Neural cell (in vitro differentiated cells): ENCODE data around the gene ECI1. TPM values are rescaled to one million over a fixed set of nuclear protein-coding genes. Genes with fewer than 3 reads are reported as not detected.

Source experiments
- H2AFZ ChIP-seq: fragments of 200-600, 300-800 bp; sonication (generic), shearing (Covaris generic); 2 replicates; pipeline ENCODE4 v1.6.0; 2014; ENCODE audit warnings: low read depth, mild to moderate bottlenecking, antibody characterized with exemption, low read length, moderate library complexity
- H3F3A ChIP-seq: fragments of 200-600 bp; shearing (Covaris generic); 2 replicates; pipeline ENCODE4 v1.6.1; 2016; ENCODE audit warnings: mild to moderate bottlenecking, moderate library complexity, mixed read lengths, antibody characterized with exemption, low read length; ENCODE audit not compliant: insufficient read depth, poor library complexity, severe bottlenecking
- H3K27ac ChIP-seq: fragments of 200-600, 300-800 bp; sonication (generic), shearing (Covaris generic); 2 replicates; pipeline ENCODE4 v1.5.1; 2014; ENCODE audit warnings: mild to moderate bottlenecking, low read length, moderate library complexity
- H3K27me3 ChIP-seq: fragments of 300-800, 200-600 bp; sonication (generic), shearing (Covaris generic); 2 replicates; pipeline ENCODE4 v1.6.0; 2014; ENCODE audit warnings: mild to moderate bottlenecking, low read depth, low read length, moderate library complexity; ENCODE audit not compliant: insufficient read depth
- H3K36me3 ChIP-seq: fragments of 300-800, 200-600 bp; sonication (generic), shearing (Covaris generic); 2 replicates; pipeline ENCODE4 v1.5.1; 2014; ENCODE audit warnings: mild to moderate bottlenecking, antibody characterized with exemption, low read length, moderate library complexity; ENCODE audit not compliant: insufficient read depth
- H3K4me2 ChIP-seq: fragments of 300-800, 200-600 bp; sonication (generic), shearing (Covaris generic); 2 replicates; pipeline ENCODE4 v1.6.0; 2014; ENCODE audit warnings: mild to moderate bottlenecking, low read length
- H3K4me3 ChIP-seq: fragments of 300-800, 200-600 bp; sonication (generic), shearing (Covaris generic); 2 replicates; pipeline ENCODE4 v1.5.1; 2014; ENCODE audit warnings: mild to moderate bottlenecking, low read length, moderate library complexity
- H3K79me2 ChIP-seq: fragments of 200-600 bp; shearing (Covaris generic); replicated peaks from 2 replicates; pipeline ENCODE4 v1.6.0; 2014; ENCODE audit warnings: mild to moderate bottlenecking, low read length, moderate library complexity; ENCODE audit not compliant: insufficient read depth
- H3K9ac ChIP-seq: fragments of 300-800, 200-600 bp; sonication (generic), shearing (Covaris generic); 2 replicates; pipeline ENCODE4 v1.6.1; 2016; ENCODE audit warnings: mild to moderate bottlenecking, low read length, mixed read lengths
- H3K9me2 ChIP-seq: fragments of 200-600 bp; shearing (Covaris generic); 2 replicates; pipeline ENCODE4 v1.6.1; 2016; ENCODE audit warnings: mild to moderate bottlenecking, low read length, mixed read lengths; ENCODE audit not compliant: insufficient read depth
- H3K9me3 ChIP-seq: fragments of 200-600, 300-800 bp; sonication (generic), shearing (Covaris generic); 2 replicates; pipeline ENCODE4 v1.6.1; 2016; ENCODE audit warnings: mild to moderate bottlenecking, mixed run types, low read length, moderate library complexity, mixed read lengths
- H4K20me1 ChIP-seq: fragments of 200-600 bp; shearing (Covaris generic); 2 replicates; pipeline ENCODE4 v1.6.1; 2016; ENCODE audit warnings: mild to moderate bottlenecking, mixed run types; ENCODE audit not compliant: insufficient read depth
- EP300 ChIP-seq: fragments of 450-650 bp; conservative IDR thresholded peaks from 2 replicates; pipeline ENCODE4 v1.6.1; 2014; ENCODE audit warnings: antibody characterized with exemption, mild to moderate bottlenecking, moderate library complexity; ENCODE audit not compliant: poor library complexity, severe bottlenecking
- EZH2 ChIP-seq: fragments of 200-600, 300-800 bp; shearing (Covaris generic), sonication (generic); IDR thresholded peaks from 2 replicates; pipeline ENCODE4 v1.6.1; 2014; ENCODE audit warnings: antibody characterized with exemption, low read length, borderline replicate concordance, mild to moderate bottlenecking; ENCODE audit not compliant: insufficient read depth, poor library complexity, severe bottlenecking
- MXI1 ChIP-seq: fragments of 450-650 bp; conservative IDR thresholded peaks from 2 replicates; pipeline ENCODE4 v1.6.1; 2014; ENCODE audit warnings: antibody characterized with exemption, mild to moderate bottlenecking; ENCODE audit not compliant: poor library complexity, severe bottlenecking
- POLR2AphosphoS5 ChIP-seq: IDR thresholded peaks from 2 replicates; pipeline ENCODE4 v1.6.1; 2012
- RAD21 ChIP-seq: fragments of 450-650 bp; conservative IDR thresholded peaks from 2 replicates; pipeline ENCODE4 v1.6.1; 2014; ENCODE audit warnings: antibody characterized with exemption, mild to moderate bottlenecking, moderate library complexity
- SMC3 ChIP-seq: fragments of 450-650 bp; conservative IDR thresholded peaks from 2 replicates; pipeline ENCODE4 v1.6.1; 2014; ENCODE audit warnings: antibody characterized with exemption, mild to moderate bottlenecking, moderate library complexity; ENCODE audit not compliant: poor library complexity
- polyA plus RNA-seq: library from polyadenylated mRNA; depleted of rRNA; stranded (reverse); fragments of >200 nt; gene quantifications from 2 replicates; pipeline ENCODE4 v1.2.3, GENCODE V29; 2014
- TF ChIP-seq, protein P1 (sequence below): IDR thresholded peaks from 2 replicates; pipeline ENCODE4 v1.6.1; 2012; ENCODE audit warnings: borderline replicate concordance
- TF ChIP-seq, protein P2 (sequence below): fragments of 450-650 bp; IDR thresholded peaks from 2 replicates; pipeline ENCODE4 v1.5.1; 2014; ENCODE audit warnings: antibody characterized with exemption, mild to moderate bottlenecking, moderate library complexity; ENCODE audit not compliant: poor library complexity, severe bottlenecking

Gene ECI1
- polyA plus RNA-seq, 1 donor from 2014 or later, result 35.3 TPM

DNA sequence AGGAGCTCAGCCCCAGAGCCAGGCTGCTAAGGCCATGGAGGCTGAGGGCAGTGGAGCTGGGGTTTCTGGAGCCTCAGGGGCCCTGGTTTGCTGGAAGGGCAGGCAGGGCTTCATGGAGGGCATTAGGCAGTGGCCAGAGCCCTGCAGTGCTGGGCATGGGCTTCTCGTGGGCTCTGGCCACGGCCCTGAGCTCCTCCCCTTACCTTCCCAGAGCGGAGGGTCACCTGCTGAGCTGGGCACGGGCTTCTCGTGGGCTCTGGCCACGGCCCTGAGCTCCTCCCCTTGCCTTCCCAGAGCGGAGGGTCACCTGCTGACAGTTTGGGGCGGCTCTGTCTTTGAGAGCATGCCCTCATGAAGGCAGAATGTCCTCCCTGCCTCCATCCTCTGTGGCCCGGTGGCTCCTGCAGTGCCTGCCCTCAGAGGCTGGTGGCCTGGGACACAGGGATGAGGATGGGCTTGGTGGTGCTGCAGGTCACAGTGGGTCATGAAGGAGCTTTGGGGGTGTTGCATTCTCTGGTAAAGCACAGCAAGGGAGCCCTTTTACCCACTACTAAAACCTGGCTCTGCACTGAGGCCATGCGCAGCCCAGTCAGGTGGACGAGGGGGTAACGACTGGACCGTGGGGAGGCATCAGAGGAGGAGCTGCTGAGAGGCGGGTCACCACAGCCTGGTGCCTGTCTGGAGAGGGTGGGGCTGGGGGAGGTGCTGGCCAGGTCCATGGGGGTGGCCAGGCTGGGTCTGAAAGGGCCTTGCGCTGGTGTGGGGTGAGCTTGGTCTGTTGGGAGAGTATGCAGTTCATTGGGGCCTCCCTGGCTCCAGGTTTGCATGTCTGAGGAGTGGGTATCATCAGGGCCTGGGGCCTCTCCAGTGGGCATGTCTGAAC, 19.4 kb upstream of the ECI1 start:
- TF ChIP-seq EP300 (no peak), POLR2AphosphoS5 (no peak), MXI1 (no peak), EZH2 (no peak), RAD21 (no peak), SMC3 (no peak)
- TF ChIP-seq, protein P1, sequence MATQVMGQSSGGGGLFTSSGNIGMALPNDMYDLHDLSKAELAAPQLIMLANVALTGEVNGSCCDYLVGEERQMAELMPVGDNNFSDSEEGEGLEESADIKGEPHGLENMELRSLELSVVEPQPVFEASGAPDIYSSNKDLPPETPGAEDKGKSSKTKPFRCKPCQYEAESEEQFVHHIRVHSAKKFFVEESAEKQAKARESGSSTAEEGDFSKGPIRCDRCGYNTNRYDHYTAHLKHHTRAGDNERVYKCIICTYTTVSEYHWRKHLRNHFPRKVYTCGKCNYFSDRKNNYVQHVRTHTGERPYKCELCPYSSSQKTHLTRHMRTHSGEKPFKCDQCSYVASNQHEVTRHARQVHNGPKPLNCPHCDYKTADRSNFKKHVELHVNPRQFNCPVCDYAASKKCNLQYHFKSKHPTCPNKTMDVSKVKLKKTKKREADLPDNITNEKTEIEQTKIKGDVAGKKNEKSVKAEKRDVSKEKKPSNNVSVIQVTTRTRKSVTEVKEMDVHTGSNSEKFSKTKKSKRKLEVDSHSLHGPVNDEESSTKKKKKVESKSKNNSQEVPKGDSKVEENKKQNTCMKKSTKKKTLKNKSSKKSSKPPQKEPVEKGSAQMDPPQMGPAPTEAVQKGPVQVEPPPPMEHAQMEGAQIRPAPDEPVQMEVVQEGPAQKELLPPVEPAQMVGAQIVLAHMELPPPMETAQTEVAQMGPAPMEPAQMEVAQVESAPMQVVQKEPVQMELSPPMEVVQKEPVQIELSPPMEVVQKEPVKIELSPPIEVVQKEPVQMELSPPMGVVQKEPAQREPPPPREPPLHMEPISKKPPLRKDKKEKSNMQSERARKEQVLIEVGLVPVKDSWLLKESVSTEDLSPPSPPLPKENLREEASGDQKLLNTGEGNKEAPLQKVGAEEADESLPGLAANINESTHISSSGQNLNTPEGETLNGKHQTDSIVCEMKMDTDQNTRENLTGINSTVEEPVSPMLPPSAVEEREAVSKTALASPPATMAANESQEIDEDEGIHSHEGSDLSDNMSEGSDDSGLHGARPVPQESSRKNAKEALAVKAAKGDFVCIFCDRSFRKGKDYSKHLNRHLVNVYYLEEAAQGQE, result no peak
- no peak overlapping the region for H3K4me2 ChIP-seq
- H2AFZ ChIP-seq, result no peak overlapping the region
- no peaks in the 10 kb centered on the region for H3F3A ChIP-seq
- no peak overlapping the region for H3K9ac ChIP-seq
- H3K27me3 ChIP-seq, result no peaks in the 10 kb centered on the region
- no peaks in the 10 kb centered on the region for H3K36me3 ChIP-seq
- no peak overlapping the region for H3K27ac ChIP-seq
- H3K79me2 ChIP-seq, result peaks cover 9% of the 10 kb centered on the region
- H3K9me3 ChIP-seq, result no peaks in the 10 kb centered on the region
- no peaks in the 10 kb centered on the region for H3K9me2 ChIP-seq
- no peaks in the 10 kb centered on the region for H4K20me1 ChIP-seq
- H3K4me3 ChIP-seq, result no peak overlapping the region

DNA sequence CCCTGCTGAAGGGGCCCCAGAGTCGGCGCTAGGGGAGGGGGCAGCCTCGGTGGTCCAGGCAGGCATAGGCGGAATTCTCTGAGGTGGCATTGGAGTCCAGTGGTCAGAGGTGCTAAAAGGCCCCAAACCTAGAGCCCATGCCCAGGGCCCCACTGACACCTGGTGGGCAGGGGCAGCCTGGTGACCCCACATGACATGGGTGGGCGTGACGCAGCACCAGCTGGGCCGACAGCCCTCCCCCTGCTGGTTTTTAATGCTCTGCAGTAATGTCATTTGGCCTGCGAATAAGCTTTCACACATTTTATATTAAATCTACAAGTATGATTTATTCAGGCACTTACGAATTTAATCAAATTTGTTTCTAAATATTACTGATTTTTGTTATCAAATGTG, 18.7 kb upstream of the ECI1 start:
- Histone ChIP-seq H3K4me2 (no peak overlapping the region), H3K9ac (no peak overlapping the region), H3F3A (no peaks in the 10 kb centered on the region), H3K36me3 (no peaks in the 10 kb centered on the region), H3K27me3 (no peaks in the 10 kb centered on the region), H3K27ac (no peak overlapping the region), H3K79me2 (peaks cover 15% of the 10 kb centered on the region), H2AFZ (no peak overlapping the region), H4K20me1 (no peaks in the 10 kb centered on the region), H3K9me3 (no peaks in the 10 kb centered on the region), H3K9me2 (no peaks in the 10 kb centered on the region), H3K4me3 (peak overlapping the region; percentile 98)
- TF ChIP-seq MXI1 (no peak), EZH2 (no peak), RAD21 (no peak), POLR2AphosphoS5 (no peak)
- TF ChIP-seq, protein P2, sequence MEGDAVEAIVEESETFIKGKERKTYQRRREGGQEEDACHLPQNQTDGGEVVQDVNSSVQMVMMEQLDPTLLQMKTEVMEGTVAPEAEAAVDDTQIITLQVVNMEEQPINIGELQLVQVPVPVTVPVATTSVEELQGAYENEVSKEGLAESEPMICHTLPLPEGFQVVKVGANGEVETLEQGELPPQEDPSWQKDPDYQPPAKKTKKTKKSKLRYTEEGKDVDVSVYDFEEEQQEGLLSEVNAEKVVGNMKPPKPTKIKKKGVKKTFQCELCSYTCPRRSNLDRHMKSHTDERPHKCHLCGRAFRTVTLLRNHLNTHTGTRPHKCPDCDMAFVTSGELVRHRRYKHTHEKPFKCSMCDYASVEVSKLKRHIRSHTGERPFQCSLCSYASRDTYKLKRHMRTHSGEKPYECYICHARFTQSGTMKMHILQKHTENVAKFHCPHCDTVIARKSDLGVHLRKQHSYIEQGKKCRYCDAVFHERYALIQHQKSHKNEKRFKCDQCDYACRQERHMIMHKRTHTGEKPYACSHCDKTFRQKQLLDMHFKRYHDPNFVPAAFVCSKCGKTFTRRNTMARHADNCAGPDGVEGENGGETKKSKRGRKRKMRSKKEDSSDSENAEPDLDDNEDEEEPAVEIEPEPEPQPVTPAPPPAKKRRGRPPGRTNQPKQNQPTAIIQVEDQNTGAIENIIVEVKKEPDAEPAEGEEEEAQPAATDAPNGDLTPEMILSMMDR, result no peak
- TF ChIP-seq, protein P1, result no peak
